ENCODE measurements around the gene PRKCE.

The PRKCE gene

DNA sequence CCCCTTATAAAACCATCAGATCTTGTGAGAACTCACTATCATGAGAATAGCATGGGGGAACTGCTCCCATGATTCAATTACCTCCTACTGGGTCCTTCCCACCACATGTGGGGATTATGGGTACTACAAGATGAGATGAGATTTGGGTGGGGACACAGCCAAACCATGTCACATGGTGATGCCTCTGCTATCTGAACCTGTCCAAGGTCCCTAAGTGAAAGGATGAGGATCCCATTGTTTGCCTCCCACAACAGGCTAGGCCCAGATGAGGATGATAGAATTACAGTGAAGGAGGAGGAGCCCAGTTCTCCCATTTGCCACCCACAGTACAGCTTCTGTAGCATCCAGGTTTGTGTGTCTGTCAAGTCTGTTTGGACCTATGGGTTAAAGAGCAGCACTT is 65.4 kb downstream of the PRKCE start:
- H3K27me3 ChIP-seq (ENCODE audit: control insufficient read depth in 2 of 2, insufficient read depth in 2 of 2, low read length in 2 of 2) = no peaks in the 10 kb centered on the region

DNA sequence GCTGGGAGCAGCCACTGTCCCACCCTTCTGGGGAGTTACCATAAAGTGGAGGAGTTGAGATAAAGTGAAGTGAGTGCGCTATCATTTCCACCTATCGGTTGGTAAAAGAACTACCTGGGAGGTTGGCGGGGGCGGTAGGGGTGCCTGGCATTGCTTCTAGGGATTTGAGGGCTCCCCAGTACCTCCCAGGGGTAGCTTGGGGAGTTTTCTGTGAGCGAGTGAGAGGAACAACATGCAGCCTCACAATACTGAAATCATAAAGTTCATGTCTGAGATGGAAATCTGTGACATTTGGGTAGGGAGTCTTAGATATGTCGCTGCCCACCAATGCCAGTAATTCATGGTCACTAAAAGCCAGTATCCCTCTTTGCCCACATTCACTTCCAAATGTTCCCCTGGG is 68.7 kb downstream of the PRKCE start:
- no peaks in the 10 kb centered on the region for H3K27me3 ChIP-seq (ENCODE audit: control insufficient read depth in 2 of 2, insufficient read depth in 2 of 2, low read length in 2 of 2)
- H3K36me3 ChIP-seq (ENCODE audit: control insufficient read depth in 2 of 2, insufficient read depth in 2 of 2, low read length in 2 of 2) = no peaks in the 10 kb centered on the region
- H3K4me3 ChIP-seq (ENCODE audit: low read length in 2 of 2) = no peak overlapping the region
- H3K9me3 ChIP-seq (ENCODE audit: control insufficient read depth in 2 of 2, low read length in 2 of 2) = no peaks in the 10 kb centered on the region
- H3K9ac ChIP-seq (ENCODE audit: low read depth in 1 of 2, low read length in 2 of 2) = no peak overlapping the region
- H3K27ac ChIP-seq (ENCODE audit: low read depth in 2 of 2, low read length in 2 of 2) = no peak overlapping the region
- H3K4me1 ChIP-seq (ENCODE audit: control insufficient read depth in 2 of 2, insufficient read depth in 2 of 2, low read length in 2 of 2) = peaks cover 0 to 9% of the 10 kb centered on the region in 2 donors

More for the DNA sequence above, 65.4 kb downstream of the PRKCE start:
- Histone ChIP-seq H3K4me3 (ENCODE audit: low read length in 2 of 2) (no peak overlapping the region), H3K27ac (ENCODE audit: low read depth in 2 of 2, low read length in 2 of 2) (no peak overlapping the region), H3K4me1 (ENCODE audit: control insufficient read depth in 2 of 2, insufficient read depth in 2 of 2, low read length in 2 of 2) (no peaks in the 10 kb centered on the region), H3K9ac (ENCODE audit: low read depth in 1 of 2, low read length in 2 of 2) (no peak overlapping the region), H3K36me3 (ENCODE audit: control insufficient read depth in 2 of 2, insufficient read depth in 2 of 2, low read length in 2 of 2) (no peaks in the 10 kb centered on the region), H3K9me3 (ENCODE audit: control insufficient read depth in 2 of 2, low read length in 2 of 2) (no peaks in the 10 kb centered on the region)

DNA sequence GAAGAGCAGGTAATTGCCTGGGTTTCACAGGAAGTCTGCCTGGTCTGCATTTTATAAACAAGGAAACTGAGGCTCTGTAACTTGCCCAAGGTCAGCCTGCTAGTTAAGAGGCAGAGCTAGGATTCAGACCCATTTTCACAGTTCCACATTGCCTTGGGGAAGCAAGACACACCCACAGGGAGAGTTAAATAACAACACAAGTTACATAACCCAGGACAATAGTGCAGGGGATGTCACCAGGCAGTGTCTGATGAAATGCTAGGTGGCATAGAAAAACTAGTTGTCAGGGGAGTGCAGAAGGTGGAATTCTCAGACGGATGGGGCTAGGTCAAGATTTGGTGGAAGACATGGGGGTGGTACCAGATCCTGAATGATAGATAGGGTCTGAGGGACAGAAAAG is 69.7 kb downstream of the PRKCE start:
- Histone ChIP-seq H3K4me1 (ENCODE audit: control insufficient read depth in 2 of 2, insufficient read depth in 2 of 2, low read length in 2 of 2) (peaks cover 0 to 9% of the 10 kb centered on the region in 2 donors), H3K27ac (ENCODE audit: low read depth in 2 of 2, low read length in 2 of 2) (no peak overlapping the region), H3K4me3 (ENCODE audit: low read length in 2 of 2) (no peak overlapping the region), H3K27me3 (ENCODE audit: control insufficient read depth in 2 of 2, insufficient read depth in 2 of 2, low read length in 2 of 2) (no peaks in the 10 kb centered on the region), H3K9ac (ENCODE audit: low read depth in 1 of 2, low read length in 2 of 2) (no peak overlapping the region), H3K36me3 (ENCODE audit: control insufficient read depth in 2 of 2, insufficient read depth in 2 of 2, low read length in 2 of 2) (no peaks in the 10 kb centered on the region), H3K9me3 (ENCODE audit: control insufficient read depth in 2 of 2, low read length in 2 of 2) (no peaks in the 10 kb centered on the region)

DNA sequence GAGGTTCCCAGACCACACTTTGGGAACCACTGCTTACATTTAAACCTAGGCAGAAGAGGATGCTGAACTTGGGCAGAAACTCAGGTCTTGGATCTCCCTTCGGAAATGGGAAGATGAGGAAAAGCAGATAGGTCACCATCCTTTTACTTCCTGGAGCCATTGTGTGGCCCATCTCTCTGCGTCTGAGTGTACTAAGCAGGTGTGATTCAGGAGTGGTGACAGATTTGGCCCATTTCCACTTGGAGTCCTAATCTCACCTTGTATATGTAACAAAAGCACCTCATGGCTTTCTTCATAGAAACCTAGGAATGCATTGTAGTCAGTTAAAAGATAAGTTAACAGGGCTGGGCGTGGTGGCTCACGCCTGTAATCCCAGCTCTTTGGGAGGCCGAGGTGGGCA is 71.0 kb downstream of the PRKCE start:
- H3K4me1 ChIP-seq (ENCODE audit: control insufficient read depth in 2 of 2, insufficient read depth in 2 of 2, low read length in 2 of 2) = peaks cover 0 to 9% of the 10 kb centered on the region in 2 donors
- H3K27ac ChIP-seq (ENCODE audit: low read depth in 2 of 2, low read length in 2 of 2) = no peak overlapping the region
- H3K9me3 ChIP-seq (ENCODE audit: control insufficient read depth in 2 of 2, low read length in 2 of 2) = no peaks in the 10 kb centered on the region
- no peak overlapping the region for H3K9ac ChIP-seq (ENCODE audit: low read depth in 1 of 2, low read length in 2 of 2)
- H3K36me3 ChIP-seq (ENCODE audit: control insufficient read depth in 2 of 2, insufficient read depth in 2 of 2, low read length in 2 of 2) = no peaks in the 10 kb centered on the region
- no peaks in the 10 kb centered on the region for H3K27me3 ChIP-seq (ENCODE audit: control insufficient read depth in 2 of 2, insufficient read depth in 2 of 2, low read length in 2 of 2)
- H3K4me3 ChIP-seq (ENCODE audit: low read length in 2 of 2) = no peak overlapping the region

DNA sequence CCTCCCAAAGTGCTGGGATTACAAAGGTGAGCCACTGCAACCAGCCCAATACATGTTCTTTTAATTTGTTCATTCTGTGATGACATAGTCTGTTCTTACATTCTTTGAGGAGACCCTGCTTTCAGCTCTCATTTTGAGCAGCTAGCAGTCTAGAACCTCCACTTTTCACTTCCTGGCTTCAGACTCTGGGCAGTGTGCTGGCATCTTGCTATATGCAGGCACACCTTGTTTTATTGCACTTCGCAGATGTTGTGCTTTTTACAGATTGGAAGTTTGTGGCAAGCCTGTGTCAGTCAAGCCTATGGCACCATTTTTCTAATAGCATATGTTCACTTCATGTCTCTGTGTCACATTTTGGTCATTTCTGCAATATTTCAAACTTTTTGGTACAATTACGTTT is 72.4 kb downstream of the PRKCE start:
- Histone ChIP-seq H3K36me3 (ENCODE audit: control insufficient read depth in 2 of 2, insufficient read depth in 2 of 2, low read length in 2 of 2) (no peaks in the 10 kb centered on the region), H3K27me3 (ENCODE audit: control insufficient read depth in 2 of 2, insufficient read depth in 2 of 2, low read length in 2 of 2) (no peaks in the 10 kb centered on the region), H3K9ac (ENCODE audit: low read depth in 1 of 2, low read length in 2 of 2) (no peak overlapping the region), H3K4me3 (ENCODE audit: low read length in 2 of 2) (no peak overlapping the region), H3K27ac (ENCODE audit: low read depth in 2 of 2, low read length in 2 of 2) (no peak overlapping the region), H3K9me3 (ENCODE audit: control insufficient read depth in 2 of 2, low read length in 2 of 2) (no peaks in the 10 kb centered on the region), H3K4me1 (ENCODE audit: control insufficient read depth in 2 of 2, insufficient read depth in 2 of 2, low read length in 2 of 2) (peaks cover 0 to 9% of the 10 kb centered on the region in 2 donors)

DNA sequence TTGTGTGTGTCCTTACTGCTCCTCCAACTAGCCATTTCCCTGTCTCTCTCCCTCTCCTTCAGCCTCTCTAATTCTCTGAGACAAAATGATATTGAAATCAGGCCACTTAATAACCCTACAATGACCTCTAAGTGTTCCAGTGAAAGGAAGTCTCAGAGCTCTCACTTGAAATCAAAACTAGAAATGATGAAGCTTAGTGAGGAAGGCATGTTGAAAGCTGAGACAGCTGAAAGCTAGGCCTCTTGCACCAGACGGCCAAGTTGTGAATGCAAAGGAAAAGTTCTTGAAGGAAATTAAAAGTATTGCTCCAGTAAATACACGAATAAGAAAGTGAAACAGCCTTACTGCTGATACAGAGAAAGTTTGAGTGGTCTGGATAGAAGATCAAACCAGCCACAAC is 72.9 kb downstream of the PRKCE start:
- no peak overlapping the region for H3K27ac ChIP-seq (ENCODE audit: low read depth in 2 of 2, low read length in 2 of 2)
- no peaks in the 10 kb centered on the region for H3K36me3 ChIP-seq (ENCODE audit: control insufficient read depth in 2 of 2, insufficient read depth in 2 of 2, low read length in 2 of 2)
- no peaks in the 10 kb centered on the region for H3K9me3 ChIP-seq (ENCODE audit: control insufficient read depth in 2 of 2, low read length in 2 of 2)
- no peak overlapping the region for H3K4me3 ChIP-seq (ENCODE audit: low read length in 2 of 2)
- H3K27me3 ChIP-seq (ENCODE audit: control insufficient read depth in 2 of 2, insufficient read depth in 2 of 2, low read length in 2 of 2) = no peaks in the 10 kb centered on the region
- H3K9ac ChIP-seq (ENCODE audit: low read depth in 1 of 2, low read length in 2 of 2) = no peak overlapping the region
- peaks cover 0 to 9% of the 10 kb centered on the region in 2 donors for H3K4me1 ChIP-seq (ENCODE audit: control insufficient read depth in 2 of 2, insufficient read depth in 2 of 2, low read length in 2 of 2)

DNA sequence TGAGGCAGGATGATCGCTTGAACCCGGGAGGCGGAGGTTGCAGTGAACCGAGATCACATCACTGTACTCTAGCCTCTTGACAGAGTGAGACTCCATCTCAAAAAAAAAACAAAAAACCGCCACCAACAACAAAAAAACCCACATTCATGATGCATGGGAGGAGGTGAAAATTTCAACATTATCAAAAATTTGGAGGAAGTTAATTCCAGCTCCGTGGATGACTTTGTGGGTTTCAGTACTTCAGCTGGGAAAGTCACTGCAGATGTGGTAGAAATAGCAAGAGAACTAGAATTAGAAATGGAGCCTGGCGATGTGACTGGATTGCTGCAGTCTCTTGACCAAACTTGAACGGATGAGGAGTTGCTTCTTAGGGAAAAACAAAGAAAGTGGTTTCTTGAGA is 74.3 kb downstream of the PRKCE start:
- H3K27me3 ChIP-seq (ENCODE audit: control insufficient read depth in 2 of 2, insufficient read depth in 2 of 2, low read length in 2 of 2) = no peaks in the 10 kb centered on the region
- H3K4me3 ChIP-seq (ENCODE audit: low read length in 2 of 2) = no peak overlapping the region
- no peaks in the 10 kb centered on the region for H3K36me3 ChIP-seq (ENCODE audit: control insufficient read depth in 2 of 2, insufficient read depth in 2 of 2, low read length in 2 of 2)
- H3K27ac ChIP-seq (ENCODE audit: low read depth in 2 of 2, low read length in 2 of 2) = no peak overlapping the region
- H3K9ac ChIP-seq (ENCODE audit: low read depth in 1 of 2, low read length in 2 of 2) = no peak overlapping the region
- H3K9me3 ChIP-seq (ENCODE audit: control insufficient read depth in 2 of 2, low read length in 2 of 2) = no peaks in the 10 kb centered on the region
- H3K4me1 ChIP-seq (ENCODE audit: control insufficient read depth in 2 of 2, insufficient read depth in 2 of 2, low read length in 2 of 2) = peaks cover 0 to 9% of the 10 kb centered on the region in 2 donors

DNA sequence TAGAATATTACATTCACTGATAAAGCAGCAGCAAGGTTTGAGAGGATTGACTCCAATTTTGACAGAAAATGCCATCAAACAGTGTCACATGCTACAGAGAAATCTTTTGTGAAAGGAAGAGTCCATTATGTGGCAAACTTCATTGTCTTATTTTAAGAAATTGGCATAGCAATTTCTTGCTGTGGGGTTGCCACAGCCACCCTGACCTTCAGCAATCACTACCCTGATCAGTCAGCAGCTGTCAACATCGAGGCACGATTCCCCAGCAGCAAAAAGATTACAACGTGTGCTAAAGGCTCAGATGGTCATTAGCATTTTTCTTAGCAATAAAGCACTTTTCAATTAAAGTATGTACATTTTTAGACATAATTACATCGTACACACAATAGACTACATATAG is 74.7 kb downstream of the PRKCE start:
- no peaks in the 10 kb centered on the region for H3K27me3 ChIP-seq (ENCODE audit: control insufficient read depth in 2 of 2, insufficient read depth in 2 of 2, low read length in 2 of 2)
- no peaks in the 10 kb centered on the region for H3K9me3 ChIP-seq (ENCODE audit: control insufficient read depth in 2 of 2, low read length in 2 of 2)
- H3K9ac ChIP-seq (ENCODE audit: low read depth in 1 of 2, low read length in 2 of 2) = no peak overlapping the region
- H3K27ac ChIP-seq (ENCODE audit: low read depth in 2 of 2, low read length in 2 of 2) = no peak overlapping the region
- H3K4me1 ChIP-seq (ENCODE audit: control insufficient read depth in 2 of 2, insufficient read depth in 2 of 2, low read length in 2 of 2) = peaks cover 0 to 9% of the 10 kb centered on the region in 2 donors
- H3K4me3 ChIP-seq (ENCODE audit: low read length in 2 of 2) = no peak overlapping the region
- no peaks in the 10 kb centered on the region for H3K36me3 ChIP-seq (ENCODE audit: control insufficient read depth in 2 of 2, insufficient read depth in 2 of 2, low read length in 2 of 2)

DNA sequence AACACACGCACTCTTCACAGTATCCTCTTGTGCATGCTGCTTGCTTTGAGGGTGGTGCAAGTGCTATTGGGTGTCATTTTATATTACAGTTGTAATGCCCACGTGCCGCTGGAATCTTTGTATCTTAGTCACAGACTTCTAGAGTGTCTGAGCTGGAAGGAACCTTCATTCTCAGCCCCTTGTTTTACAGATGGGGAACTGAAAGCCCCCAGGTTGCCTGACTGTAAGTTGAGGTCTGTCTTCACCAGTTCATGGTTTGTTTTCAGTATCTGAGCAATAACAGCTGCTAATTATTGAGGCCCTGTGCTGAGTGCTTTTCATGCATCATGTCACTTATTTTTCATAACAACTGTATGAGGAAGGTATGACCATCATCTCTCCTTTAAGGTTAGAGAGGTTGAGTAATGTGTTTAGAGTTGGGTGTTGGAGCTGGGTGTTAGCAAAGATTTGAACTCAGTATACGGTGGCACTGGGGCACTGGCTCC is 77.0 kb downstream of the PRKCE start:
- H3K9me3 ChIP-seq (ENCODE audit: control insufficient read depth in 2 of 2, low read length in 2 of 2) = no peaks in the 10 kb centered on the region
- H3K27ac ChIP-seq (ENCODE audit: low read depth in 2 of 2, low read length in 2 of 2) = peak overlapping the region in 1 of 2 donors; percentile 34
- peaks cover 0 to 9% of the 10 kb centered on the region in 2 donors for H3K4me1 ChIP-seq (ENCODE audit: control insufficient read depth in 2 of 2, insufficient read depth in 2 of 2, low read length in 2 of 2)
- H3K4me3 ChIP-seq (ENCODE audit: low read length in 2 of 2) = no peak overlapping the region
- H3K27me3 ChIP-seq (ENCODE audit: control insufficient read depth in 2 of 2, insufficient read depth in 2 of 2, low read length in 2 of 2) = no peaks in the 10 kb centered on the region
- H3K36me3 ChIP-seq (ENCODE audit: control insufficient read depth in 2 of 2, insufficient read depth in 2 of 2, low read length in 2 of 2) = no peaks in the 10 kb centered on the region
- no peak overlapping the region for H3K9ac ChIP-seq (ENCODE audit: low read depth in 1 of 2, low read length in 2 of 2)

DNA sequence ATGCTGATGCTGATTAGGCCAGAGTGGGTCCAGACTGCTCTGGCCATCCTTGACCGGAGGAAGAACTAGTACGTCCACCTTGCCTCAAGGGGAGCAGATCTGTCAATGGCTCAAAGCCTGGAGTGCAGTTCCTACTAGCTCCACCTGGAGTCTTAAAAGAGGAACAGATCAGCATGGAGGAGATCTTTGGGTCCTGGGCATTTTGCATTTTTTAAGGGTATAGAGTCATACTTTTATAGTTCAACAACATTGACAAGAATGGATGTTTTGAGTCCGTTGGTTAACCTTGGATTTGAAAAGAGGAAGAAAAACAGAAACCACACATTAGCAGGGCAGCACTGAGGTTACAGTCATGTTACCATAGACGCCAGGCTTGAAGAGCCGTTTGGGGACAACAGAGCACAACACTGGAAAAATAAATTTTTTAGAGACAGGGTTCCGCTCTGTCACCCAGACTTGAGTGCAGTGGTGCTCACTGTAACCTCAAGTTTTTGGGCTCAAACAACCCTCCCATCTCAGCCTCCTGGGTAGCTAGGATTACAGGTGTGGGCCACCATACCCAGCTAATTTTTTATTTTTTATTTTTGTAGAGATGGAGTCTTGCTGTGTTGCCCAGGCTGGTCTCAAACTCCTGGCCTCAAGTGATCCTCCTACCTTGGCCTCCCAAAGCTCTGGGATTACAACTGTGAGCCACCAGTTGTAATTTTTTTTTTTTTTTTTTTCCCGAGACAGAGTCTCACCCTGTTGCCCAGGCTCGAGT is 78.5 kb downstream of the PRKCE start:
- H3K4me3 ChIP-seq (ENCODE audit: low read length in 2 of 2) = no peak overlapping the region
- H3K36me3 ChIP-seq (ENCODE audit: control insufficient read depth in 2 of 2, insufficient read depth in 2 of 2, low read length in 2 of 2) = no peaks in the 10 kb centered on the region
- H3K9ac ChIP-seq (ENCODE audit: low read depth in 1 of 2, low read length in 2 of 2) = no peak overlapping the region
- no peaks in the 10 kb centered on the region for H3K4me1 ChIP-seq (ENCODE audit: control insufficient read depth in 2 of 2, insufficient read depth in 2 of 2, low read length in 2 of 2)
- no peaks in the 10 kb centered on the region for H3K27me3 ChIP-seq (ENCODE audit: control insufficient read depth in 2 of 2, insufficient read depth in 2 of 2, low read length in 2 of 2)
- no peaks in the 10 kb centered on the region for H3K9me3 ChIP-seq (ENCODE audit: control insufficient read depth in 2 of 2, low read length in 2 of 2)
- H3K27ac ChIP-seq (ENCODE audit: low read depth in 2 of 2, low read length in 2 of 2) = no peak overlapping the region
